Iris pigment epithelial cell (primary cell): ENCODE data around the gene PARD3.

Experiments used
- DNase-seq: peaks from one replicate; pipeline ENCODE4 v3.0.0-alpha.2; 2011; ENCODE audit warnings: low read depth

The PARD3 gene

GRCh38 chr10:34580214-34580613 is 234.9 kb downstream of the PARD3 start:
- DNase-seq, result no peak

- no peak for DNase-seq
These were observed 236.6 kb downstream of the PARD3 start for GRCh38 chr10:34578468-34578867.

GRCh38 chr10:34576797-34577196 is 238.3 kb downstream of the PARD3 start:
- DNase-seq, result no peak

- peak; percentile 55 for DNase-seq
These were observed 239.2 kb downstream of the PARD3 start for GRCh38 chr10:34575882-34576281.

- no peak for DNase-seq
These were observed 240.7 kb downstream of the PARD3 start for GRCh38 chr10:34574353-34574934.

- DNase-seq, result no peak
These were observed 244.2 kb downstream of the PARD3 start for GRCh38 chr10:34570887-34571286.

- no peak for DNase-seq
These were observed 247.3 kb downstream of the PARD3 start for GRCh38 chr10:34567659-34568253.

- peak; percentile 34 for DNase-seq
These were observed 249.2 kb downstream of the PARD3 start for GRCh38 chr10:34565934-34566333.

GRCh38 chr10:34558093-34558583 is 257.0 kb downstream of the PARD3 start:
- DNase-seq, result peak; percentile 10

GRCh38 chr10:34557173-34557572 is 257.9 kb downstream of the PARD3 start:
- DNase-seq, result no peak

- DNase-seq, result no peak
These were observed 259.4 kb downstream of the PARD3 start for GRCh38 chr10:34555653-34556052.

GRCh38 chr10:34553747-34554146 is 261.3 kb downstream of the PARD3 start:
- DNase-seq, result no peak

GRCh38 chr10:34551295-34551694 is 263.8 kb downstream of the PARD3 start:
- no peak for DNase-seq

- DNase-seq, result no peak
These were observed 265.1 kb downstream of the PARD3 start for GRCh38 chr10:34549953-34550352.

GRCh38 chr10:34549001-34549400 is 266.1 kb downstream of the PARD3 start:
- peak; percentile 31 for DNase-seq

GRCh38 chr10:34548466-34548865 is 266.6 kb downstream of the PARD3 start:
- DNase-seq, result no peak

- no peak for DNase-seq
These were observed 267.4 kb downstream of the PARD3 start for GRCh38 chr10:34547695-34548094.

GRCh38 chr10:34547291-34547690 is 267.8 kb downstream of the PARD3 start:
- DNase-seq, result peak; percentile 30

- no peak for DNase-seq
These were observed 270.7 kb downstream of the PARD3 start for GRCh38 chr10:34544400-34544799.

GRCh38 chr10:34543716-34544115 is 271.4 kb downstream of the PARD3 start:
- DNase-seq, result no peak

- no peak for DNase-seq
These were observed 274.6 kb downstream of the PARD3 start for GRCh38 chr10:34540492-34540891.

- peak; percentile 41 for DNase-seq
These were observed 275.4 kb downstream of the PARD3 start for GRCh38 chr10:34539533-34540315.

GRCh38 chr10:34538281-34538829 is 276.7 kb downstream of the PARD3 start:
- no peak for DNase-seq
